ENCODE data around the gene NRF1.

NRF1 gene

DNA sequence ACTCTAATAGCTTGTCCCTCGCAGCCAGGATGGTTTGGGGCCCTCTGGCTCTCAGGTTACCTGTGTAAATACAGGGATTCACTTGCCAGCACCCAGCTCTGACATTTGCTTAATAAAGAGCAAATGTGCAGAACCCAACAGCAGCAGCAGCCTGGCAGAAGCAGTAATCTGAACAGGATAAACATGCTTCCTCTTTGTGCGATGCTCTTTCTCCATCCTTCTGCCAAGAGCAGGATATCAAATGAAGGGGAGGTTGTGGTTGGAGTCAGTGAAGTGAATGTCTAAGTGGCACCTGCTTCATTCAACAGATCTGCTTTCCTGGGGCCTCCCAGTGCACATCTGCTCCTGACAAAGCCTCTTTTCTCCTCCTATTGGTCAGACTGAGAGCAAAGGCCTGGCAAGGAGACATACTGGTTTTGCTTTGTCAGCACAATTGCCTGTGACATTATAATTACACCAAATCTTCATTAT is 130.3 kb downstream of the NRF1 start:
- DNase-seq, result peak; percentile 85

DNA sequence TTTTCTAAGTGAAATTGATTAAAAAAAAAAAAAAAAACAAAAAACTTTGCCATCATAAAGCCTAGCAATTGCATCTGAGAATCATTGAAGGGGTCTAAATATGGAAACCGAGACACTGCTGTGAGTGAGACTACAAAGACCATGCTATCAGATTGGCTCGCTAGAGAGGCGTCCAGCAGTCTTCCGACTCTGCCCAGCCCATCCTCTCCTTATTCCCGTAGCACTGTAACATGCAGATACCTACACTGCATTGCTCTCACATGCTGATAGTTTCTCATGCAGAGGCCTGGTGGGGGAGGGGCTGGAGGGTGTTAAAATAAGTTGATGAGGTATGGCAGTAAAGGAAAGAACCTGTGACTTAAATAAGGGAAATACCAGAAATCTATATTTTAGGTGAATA is 130.7 kb downstream of the NRF1 start:
- peak; percentile 12 for DNase-seq

DNA sequence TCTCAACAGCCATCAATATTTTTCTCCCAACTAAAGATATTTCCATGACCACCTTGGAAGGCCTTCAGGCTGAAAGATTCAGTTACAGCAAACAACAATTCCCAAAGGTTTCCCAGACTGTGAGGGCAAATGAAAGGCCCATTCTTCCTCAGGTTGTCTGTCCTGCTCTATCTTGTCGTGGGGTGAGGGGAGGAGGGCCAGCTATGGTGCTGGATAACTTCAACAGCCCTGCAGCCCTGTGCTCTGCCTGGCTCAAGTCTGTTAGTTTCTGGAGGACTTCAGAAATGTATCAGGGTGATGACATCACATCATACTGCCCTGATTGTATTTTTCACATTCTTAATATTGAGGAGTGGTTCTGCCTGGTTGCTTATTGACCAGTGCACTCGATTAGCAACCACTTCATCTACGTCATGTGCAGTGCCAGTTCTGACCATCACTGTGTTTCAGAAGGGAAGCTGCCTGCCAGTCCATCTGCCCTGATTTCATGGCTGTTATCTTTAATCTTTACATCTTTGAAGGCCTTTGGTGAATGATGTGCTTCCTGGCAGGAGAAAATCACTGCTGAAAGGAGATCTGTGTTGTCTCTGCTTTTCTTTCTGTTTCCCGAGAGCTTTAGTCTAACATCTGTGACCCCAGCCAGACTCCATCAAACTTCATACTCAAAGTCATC is 135.5 kb downstream of the NRF1 start:
- DNase-seq, result no peak

DNA sequence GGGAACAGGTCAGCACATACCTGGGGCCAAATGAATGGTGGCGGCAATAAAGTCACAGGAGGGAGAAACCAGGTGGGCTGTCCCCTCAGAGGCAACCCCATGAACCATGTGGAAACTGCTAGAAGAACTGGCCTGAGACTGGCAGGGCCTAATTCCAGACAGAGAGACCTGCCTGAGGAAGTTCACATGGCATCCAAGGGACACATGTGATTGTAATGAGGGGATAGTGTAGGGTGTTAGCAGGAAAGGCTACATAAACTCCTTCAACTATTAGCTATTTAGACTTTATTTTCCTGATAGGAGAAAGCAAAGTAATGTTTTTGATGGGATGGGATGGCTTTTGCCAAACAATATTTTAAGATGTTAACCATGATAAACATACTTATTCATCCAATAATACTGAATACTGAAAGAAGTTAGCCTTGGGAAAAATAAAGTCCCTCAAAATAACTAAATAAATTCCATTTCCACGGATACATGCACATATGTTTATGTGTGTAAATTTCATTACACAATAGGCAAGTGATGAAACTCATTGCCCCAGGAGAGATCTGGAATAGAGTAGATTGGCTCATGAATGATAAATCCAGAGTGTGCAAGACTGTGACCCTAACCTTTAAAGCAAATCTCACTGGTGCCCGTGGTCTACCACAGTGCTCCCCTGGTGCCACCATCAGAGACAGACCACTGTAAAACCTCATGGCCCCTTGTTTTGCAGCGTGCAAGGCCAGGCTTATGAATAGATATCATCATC is 137.0 kb downstream of the NRF1 start:
- no peak for DNase-seq

DNA sequence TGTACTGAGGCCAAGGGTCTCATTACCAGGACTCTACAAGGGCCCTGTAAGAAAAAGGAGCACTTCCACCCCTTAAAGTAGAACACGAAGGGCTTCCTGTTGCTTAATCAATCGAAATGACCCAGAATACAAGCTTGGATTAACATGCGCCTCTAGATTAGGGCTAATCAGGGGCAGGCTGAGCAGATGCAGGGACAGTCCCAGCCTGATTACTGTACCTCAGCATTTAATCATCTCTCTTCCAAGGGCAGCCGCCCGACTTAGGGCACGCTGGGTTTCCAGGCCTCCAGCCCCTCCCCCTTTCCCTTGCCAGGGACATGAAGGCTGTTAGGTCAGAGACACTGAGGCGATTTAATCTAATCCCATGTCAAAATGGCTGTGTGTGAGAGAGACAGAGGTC is 138.6 kb downstream of the NRF1 start:
- no peak for DNase-seq

DNA sequence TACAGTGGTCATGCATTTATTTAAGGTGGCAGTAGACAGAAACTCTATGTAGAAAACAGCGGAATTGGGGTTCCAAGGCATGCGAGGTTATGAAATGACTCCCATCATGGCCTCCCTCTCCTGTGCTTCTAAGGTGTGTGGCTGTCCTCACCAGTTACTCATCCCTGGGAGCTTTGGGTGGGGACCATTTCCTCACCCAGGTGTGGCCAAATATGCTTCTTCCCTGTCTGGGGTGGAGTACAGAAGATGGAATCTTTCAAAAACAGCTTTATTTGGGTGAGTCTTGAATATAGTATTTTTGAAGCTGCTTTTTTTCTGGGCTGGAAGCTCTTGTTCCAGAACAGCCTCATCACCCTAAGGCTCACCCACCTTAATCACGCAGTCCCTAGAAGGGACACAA is 139.0 kb downstream of the NRF1 start:
- no peak for DNase-seq

DNA sequence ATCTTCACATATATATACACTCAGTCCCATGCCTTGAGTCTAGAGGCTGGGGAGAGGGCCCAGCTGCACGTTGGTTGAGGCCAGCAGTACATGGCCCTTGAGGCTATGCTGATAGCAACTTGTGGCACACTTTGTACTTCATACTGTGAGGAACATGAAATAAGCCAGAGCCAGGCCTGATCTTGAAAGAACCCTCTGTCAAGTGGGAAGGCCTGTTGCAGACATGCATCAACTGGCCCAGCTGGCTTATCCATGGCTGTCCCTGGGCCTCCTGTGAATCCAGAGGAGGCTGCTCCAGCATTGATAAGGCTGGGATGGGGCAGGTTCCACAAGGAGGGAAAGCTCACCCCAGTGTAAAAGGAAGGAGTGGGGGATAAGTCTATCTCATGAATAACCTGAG is 140.4 kb downstream of the NRF1 start:
- no peak for DNase-seq

DNA sequence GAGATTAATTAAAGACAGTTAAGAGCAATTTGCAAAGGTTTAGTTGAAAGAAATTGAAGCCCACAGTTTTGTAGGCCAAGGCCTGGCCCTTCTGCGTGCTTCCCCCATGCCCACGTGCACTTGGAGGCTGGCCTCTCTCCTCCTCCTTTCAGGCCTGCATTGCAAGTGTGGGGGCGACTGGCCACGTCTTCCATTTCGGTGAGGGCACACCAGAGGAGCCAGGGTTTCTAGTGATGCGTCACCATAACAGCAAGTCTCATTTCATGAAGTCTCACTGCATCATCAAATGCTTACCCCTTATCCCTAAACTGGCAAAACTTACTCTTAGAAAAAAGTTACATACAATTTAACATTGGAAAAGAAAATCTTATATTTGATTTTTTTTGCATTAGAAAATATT is 141.2 kb downstream of the NRF1 start:
- DNase-seq, result no peak

DNA sequence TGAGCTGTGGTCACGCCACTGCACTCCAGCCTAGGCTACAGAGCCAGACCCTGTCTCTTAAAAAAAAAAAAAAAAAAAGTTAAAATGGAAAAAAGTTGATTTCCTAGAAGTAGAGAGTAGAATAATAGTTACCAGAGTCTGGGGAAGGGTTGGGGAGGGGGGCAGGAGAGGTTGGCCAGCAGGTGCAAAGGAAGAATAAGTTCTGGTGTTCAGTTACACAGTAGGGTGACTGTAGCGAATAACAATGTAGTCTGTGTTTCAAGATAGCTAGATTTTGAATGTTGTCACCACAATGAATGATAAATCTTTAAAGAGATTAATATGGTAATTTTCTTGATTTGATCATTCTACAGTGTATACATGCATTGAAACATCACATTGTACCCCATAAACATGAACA is 142.9 kb downstream of the NRF1 start:
- no peak for DNase-seq

DNA sequence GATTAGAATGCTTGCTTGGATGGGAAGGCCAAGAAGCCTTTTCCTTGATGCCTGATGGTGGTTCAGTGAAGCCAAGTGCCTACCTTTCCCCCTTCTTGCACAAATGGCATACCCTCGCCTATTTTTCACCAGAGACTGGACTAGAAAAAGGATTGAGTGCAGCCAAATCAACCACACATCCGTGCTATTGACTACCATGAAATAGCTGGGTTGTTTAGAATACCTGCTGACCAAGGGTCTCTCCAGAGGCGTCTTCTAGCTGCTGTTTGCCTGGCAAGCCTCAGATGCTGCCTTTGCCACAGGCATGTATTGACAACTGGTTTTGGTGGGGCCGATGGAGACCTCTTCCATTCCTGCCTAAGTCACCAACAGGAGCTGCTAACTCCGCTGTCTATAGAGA is 146.5 kb downstream of the NRF1 start:
- DNase-seq, result no peak

DNA sequence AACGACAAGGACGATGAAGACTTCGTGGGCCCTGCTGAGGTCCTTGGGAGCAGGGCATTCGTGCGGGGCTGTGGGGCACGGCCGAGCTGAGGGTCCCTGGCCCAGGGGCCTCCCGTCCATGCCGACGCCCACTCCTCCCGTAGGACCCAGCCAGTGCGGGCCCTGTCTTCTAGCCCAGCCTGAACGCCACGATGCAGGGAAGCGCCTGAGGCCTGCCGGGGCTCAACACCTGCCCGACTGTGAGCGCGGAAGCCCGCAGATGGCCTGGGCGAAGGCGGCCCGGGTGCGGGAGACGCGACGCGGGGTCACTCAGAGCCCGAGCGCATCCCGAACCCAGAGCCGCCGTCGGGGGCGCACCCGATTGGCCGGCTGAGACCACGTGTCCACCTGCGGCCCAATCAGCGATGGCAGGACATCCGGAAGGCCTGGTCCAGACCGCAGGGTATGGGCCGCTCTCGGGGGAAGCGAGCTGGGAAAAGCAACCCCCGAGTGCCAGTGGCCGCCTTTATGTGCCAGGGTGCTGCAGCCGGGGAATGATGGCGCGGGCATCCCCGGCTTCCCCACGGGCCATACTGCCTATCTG is 151.0 kb downstream of the NRF1 start:
- DNase-seq, result no peak

DNA sequence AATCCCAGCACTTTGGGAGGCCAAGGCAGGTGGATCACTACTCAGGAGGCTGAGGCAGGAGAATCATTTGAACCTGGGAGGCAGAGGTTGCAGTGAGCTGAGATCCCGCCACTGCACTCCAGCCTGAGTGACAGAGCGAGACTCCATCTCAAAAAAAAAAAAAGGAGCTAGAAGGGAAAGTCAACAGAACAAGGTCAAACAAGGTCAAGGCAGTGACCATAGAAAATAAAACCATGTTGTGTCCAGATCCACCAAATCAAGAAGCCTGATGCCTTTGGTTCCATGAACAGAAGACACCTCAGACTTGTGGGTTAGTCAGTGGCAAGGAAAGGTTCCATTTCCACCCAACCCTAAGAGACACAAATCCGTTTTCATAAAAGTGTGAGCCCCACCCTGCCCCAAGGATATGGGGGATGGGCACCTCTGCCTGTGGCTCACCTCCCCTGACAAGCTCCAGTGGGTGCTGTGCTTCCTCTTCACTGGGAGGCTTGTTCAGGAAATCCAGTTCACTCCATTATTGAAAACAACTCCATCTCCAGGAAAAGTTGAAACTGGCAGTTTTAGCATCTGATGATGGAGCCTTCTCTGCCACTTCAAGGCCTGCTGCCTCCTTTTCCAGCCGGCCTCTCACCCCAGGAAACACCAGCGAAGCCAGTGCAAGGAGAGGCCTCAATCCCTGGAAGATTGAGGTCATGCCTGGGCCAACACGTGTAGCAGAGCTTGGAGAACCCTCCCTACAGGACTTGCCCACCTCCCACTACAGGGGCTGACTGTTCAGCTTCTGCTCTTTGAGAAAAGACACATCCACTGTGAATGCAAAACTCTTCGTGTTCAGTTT is 152.9 kb downstream of the NRF1 start:
- no peak for DNase-seq

DNA sequence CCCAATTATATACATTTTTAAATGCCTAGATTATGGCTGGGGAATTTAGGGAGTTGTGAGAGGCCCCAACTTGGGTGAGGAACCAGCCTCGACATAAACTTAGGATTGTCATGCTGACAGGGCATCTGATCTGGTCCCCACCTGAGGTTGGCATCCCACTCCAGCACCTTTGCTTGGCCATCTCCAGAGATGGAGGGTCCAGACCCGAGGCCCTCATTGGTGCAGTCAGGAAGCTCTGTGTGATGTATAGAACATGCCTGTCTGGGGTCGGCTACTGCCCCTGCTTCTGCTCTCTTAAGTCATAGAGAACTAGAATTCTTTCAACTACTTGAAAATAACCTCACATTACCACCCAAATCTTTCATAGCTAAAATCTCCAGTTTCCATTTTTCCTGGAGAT is 153.8 kb downstream of the NRF1 start:
- no peak for DNase-seq

DNA sequence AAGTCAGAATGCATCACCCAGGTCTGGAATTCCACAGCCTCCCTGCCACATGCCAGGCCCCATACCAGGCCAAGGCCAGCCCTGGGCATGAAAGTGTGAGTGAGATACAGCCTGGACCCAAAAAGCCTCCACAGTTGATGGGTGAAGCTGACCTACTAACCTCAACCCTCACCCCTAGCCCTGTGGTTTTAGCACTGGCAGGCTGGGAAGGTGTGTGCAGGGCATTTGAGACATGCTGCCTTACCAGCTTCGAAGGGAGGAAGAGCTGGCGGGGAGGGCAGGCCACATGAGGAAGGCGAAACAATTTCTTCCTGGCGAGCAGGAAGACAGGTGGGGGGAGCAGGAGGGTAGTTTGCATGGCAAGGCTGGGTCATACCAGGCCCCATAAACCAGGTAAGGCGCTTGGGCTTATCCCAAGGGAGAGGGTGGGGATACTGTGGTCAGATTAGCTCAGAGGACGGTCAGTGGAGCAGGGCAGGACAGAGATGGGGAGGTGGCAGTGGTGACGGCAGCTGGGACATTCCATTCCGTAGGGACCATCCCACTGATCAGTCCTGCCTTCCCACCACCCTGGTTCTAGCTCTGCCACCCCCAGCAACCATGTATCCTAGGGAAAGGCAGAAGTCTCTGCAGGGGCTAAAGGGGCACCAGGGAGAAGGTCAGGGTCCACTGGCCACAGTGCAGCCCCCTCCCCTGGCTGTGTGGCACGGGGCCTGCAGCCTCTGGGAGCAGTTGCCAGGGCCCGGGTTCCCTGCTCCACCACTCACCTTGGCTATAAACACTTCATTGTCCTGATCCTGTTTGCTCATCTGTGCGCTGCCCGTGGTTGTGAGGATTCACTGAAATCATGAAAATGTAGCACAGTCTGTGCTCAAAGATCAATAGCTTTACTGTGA is 155.8 kb downstream of the NRF1 start:
- no peak for DNase-seq

DNA sequence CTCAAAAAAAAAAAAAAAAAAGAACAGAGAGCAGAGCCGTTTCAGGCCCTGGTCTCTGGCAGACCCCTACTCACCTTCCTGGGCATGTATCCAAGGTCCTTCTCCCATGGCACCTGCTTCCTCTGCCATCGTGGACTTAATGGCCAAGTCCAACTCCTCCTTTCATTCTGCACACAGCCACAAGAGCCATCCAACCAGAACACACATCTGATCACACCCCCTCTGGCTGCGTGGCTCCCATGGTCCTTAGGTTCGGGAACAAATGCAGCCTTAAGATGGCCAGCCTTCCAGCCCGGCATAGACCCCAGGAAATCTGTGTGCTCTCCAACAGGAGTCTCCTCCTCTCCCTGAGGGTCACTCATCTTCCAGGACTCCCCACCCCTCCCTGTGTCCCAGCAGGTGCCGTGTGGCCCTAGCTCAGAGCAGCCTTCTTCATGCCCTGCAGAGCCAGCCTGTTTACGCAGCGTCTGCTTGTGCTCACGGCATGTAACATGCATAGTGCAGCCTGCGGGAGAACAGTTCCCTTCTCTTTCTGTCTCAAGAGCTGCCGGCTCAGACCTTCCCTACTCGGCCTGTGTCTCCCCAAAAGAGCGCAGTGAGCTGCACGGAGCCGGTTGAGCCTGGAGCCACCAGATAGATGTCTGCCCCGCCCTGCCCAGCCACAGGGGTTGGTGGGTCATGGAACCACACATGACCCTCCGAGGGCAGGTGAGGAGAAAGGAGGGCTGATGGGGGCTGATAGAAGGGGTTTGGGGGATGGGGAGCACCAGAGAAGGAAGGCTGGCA is 157.3 kb downstream of the NRF1 start:
- no peak for DNase-seq

DNA sequence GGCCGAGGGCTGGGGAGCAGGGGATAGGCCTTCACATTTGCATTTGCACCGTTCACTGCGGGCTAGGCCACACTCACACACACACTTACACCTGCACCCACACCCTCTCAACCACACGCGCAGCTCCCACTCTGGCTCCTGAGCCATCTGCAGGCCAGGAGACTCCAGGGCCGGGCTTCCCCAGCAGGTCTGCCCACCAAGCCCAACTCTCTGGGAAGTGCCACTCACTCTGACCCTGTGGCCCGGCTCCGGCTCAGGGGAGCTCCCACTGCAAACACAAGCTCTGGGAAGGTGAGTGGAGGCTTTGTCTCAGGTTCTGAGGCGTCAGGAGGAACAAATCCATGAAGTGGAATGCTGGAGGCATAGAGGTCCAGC is 157.9 kb downstream of the NRF1 start:
- DNase-seq, result no peak

DNA sequence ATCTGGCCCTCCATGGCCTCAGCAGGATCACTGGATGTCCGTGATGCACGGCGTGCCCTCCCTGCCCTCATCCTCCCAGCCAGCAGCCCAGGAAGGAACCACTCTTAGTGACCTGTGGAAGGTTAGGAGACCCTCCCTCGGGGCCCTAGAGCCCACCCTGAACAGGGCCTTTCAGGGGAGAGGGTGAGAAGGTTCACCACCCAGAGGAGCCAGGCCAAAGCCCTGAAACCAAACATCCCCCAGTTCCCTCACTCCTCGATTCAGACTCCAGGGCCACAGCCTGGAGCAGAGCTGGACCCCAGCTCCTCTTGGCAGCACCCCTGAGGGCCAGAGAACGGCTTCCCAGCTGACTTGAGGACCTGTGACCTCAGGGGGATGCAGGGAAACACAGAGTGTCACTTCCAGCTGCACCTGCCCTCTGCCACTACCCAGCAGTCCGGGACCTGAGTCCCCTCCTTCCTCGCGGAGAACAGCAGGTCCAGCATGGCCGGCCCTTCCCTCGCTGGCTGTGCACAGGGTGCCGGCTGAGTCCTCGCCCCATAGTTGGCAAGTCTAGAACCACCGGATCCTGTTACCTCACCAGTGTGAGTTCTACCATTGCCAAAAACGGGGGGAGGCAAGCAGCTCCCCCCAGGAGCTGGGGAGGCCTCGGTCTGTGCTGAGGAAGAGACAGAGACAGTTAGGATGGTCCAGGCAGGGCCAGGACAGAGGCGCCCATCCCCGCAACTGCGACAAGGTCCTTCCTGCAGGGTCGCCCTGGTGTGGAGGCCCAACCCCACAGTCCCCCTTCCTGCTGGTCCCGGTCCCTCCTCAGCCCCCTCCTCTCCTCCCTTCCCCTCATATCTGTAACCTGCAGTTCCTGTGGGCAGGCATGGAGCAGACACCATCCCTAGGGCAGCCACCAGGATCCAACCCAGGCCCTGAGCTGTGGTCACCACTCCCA is 158.6 kb downstream of the NRF1 start:
- no peak for DNase-seq

DNA sequence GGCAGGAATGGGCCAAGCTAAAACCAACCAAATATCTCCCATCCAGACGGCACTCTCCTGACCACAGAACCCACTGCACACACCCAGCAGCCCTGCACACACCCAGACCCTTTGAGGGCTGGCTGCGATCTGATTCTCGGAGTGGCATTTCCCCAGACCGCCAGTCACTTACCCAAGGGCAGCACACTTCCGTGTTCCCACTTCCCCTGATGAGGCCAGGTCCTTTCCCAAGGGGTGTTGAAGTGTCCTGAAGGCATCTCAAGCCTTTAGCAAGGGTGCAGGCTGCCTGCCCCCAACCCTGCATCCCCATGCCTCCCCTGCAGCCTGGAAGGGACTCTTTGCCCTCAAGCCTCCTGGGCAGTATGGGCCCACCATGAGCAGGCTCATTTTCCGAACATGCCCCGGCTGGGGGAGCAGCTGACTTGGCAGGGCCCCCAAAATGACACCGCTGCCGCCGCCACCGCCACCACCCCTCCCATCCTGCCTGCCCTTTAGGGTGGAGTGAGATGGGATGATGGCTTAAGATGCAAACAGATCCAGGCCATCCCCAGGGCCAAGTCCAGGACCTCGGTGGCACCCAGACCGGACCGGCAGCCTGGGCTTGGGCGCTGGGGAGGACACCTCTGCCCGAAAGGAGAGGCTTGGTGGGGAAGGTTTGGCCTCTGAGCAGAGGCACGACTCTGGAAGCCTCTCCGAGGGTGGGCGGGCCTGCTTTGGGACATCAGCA is 159.8 kb downstream of the NRF1 start:
- DNase-seq, result no peak

DNA sequence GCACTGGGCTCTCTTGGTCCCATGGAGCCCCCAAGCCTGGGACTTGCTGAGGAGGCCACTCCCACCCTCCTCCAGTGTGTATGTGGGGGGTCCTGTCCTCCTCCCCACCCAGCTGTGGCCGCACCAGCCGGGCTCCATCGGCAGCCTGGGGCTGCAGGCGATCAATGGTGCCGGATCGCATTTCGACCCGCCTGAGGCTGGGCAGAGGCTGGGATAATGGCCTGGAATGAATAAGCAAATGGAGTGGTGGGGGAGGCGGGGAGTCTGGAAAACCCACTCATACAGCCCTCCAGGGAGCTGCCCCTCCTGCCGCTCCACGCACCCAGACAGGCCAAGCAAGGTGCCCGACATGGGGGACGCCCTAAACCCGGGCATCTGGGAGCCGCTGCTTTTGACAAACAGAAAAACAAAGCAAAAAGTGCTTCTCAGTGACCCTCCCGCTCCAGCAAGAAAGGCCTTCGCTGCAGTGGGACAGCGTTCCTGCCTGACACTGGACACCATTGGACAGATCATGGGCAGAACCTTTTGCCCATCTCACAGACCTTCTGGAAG is 160.5 kb downstream of the NRF1 start:
- DNase-seq, result no peak
